HG03432 (cell line): Measurements from ENCODE around the gene GGNBP2.

Experiments used
- ATAC-seq: cut with Tn5 transposase; IDR thresholded peaks from one replicate; pipeline ENCODE4 v1.9.1; 2021; ENCODE audit warnings: mild to moderate bottlenecking, moderate library complexity; ENCODE audit not compliant: unreplicated experiment

GGNBP2 gene

GRCh38 chr17:36550491-36551417 lies 6.0 kb downstream of the GGNBP2 start:
- no peak for ATAC-seq

GRCh38 chr17:36553459-36553858 lies 8.7 kb downstream of the GGNBP2 start:
- ATAC-seq: no peak

DNA sequence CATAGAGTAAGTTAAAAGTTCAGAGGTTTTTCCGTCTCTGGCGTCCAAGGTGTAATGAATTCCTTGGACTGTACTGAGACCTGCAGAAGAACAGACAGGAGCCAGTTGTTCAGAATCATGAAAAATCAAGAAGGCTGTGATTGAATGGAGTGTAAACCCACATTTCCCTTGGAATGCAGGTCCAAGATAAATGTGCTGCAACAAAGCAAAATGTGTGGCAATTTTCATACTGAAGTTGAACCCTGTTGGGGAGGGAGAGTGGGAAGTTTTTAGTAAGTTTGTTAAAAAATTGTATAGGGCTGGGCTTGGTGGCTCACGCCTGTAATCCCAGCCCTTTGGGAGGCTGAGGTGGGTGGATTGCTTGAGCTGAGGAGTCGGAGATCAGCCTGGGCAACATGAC lies 21.4 kb downstream of the GGNBP2 start:
- ATAC-seq: no peak

- no peak for ATAC-seq
These were observed 30.3 kb downstream of the GGNBP2 start for GRCh38 chr17:36575028-36575427.

GRCh38 chr17:36576793-36577192 lies 32.1 kb downstream of the GGNBP2 start:
- ATAC-seq: no peak

GRCh38 chr17:36578671-36579070 lies 34.0 kb downstream of the GGNBP2 start:
- ATAC-seq: no peak

DNA sequence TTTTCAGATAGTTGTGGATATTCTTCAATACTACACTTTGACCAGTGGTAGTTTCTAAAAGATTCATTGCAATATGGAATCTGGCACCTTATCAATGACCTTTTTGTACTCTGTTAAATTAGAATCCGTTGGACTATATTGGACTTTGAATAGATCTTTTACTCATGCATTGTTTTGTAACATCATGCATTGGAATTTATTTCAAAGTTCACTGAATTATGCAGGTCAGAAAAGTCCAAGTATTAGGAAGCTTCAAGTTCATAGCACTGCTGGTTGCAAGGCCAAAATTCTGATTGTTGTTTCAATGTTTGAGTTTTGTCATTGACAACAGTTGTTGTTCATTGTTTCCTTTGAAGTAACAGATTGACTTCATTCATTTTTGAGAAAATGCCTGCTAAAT lies 39.1 kb downstream of the GGNBP2 start:
- ATAC-seq: no peak

DNA sequence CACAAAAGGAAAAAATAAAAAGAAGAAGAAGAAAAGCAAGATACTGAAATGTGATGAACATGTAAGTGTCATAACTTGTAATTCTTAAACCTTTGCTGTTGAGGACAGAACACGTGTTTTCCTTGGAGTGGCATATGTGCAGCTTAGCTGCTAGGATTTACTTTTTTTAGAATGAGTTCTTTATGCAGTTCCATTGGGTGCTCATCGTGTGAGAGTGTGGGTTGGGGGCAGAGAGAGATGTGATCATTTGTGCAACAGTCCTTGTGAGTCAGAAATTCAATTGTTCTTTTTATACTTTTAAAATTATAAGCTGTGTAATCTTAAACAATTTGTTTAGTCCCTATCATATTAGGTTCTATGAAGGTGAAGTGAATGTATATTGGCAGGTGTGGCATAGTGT lies 41.4 kb downstream of the GGNBP2 start:
- no peak for ATAC-seq

DNA sequence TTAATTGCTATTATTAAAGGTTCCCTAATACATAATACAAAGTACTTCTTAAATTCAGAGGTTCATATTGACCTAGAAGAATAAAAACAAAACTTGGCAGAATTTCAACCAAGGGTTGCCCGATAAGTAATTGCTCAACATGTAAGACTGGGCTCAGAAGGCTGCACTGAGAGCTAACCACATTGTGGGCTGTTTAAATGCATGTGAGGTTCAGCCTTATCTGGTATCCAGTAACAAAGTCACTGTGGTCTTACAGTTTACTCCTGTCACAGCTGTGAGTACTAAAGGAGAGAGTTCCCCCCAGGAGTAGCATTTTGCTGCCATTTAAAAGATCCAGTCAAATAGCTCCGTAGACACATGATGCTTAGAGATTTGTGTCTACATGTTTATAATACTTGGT lies 45.4 kb downstream of the GGNBP2 start:
- no peak for ATAC-seq

GRCh38 chr17:36591434-36592315 lies 47.0 kb downstream of the GGNBP2 start, which contains the start of gene DHRS11:
Gene DHRS11, plus strand, starts transcription at chr17:36591879. Its CDS starts 131 bp downstream, at chr17:36592010.
- peak; percentile 80 for ATAC-seq

DNA sequence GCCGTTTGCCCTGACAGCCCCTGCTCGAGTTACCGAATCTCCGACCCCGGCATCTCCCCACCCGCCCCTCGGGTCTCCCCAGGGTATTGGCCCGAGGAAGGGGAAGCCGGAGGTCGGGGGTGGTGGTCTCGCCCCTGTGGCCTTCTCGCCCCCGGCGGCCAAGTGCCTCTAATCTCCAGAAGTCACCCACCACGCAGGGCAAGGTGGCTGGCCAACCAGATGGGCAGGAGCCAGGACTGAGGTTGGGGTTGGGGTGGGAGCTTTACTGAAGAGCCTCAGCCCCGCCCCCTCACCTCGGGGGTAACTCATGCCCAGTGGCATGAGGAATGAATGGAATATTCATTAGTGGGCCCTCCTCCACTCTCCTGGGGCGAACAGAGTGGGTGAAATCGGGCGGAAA lies 47.6 kb downstream of the GGNBP2 start:
- ATAC-seq: no peak

DNA sequence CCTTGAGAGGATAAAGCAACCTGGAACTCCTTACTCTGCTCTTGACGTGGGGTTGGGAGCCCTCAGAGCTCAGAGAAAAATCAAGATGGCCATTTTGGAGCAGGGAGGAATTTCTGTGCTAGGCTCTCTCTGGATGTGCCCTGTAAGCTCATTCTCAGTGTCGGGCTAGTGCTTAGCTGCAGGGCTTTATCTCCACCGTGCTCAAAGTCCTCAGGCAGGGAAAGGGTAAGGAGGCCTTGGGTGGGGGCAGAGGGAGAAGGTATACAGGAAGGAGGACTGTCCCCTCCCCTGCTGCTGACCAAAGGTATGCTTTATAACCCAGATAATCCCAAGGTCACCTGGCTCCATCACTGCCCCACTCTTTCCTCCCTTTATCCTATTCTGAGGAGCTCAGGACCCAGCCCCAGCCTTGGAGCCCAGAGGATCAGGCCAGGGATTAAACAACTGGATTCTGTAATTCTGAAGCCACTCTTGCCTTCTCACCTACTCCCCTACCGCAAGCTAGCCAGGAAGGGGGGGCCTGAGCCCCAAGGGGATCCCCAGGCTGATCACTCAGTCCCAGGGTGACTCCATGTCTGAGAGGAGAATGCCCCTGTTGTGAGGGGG lies 48.1 kb downstream of the GGNBP2 start:
- no peak for ATAC-seq

DNA sequence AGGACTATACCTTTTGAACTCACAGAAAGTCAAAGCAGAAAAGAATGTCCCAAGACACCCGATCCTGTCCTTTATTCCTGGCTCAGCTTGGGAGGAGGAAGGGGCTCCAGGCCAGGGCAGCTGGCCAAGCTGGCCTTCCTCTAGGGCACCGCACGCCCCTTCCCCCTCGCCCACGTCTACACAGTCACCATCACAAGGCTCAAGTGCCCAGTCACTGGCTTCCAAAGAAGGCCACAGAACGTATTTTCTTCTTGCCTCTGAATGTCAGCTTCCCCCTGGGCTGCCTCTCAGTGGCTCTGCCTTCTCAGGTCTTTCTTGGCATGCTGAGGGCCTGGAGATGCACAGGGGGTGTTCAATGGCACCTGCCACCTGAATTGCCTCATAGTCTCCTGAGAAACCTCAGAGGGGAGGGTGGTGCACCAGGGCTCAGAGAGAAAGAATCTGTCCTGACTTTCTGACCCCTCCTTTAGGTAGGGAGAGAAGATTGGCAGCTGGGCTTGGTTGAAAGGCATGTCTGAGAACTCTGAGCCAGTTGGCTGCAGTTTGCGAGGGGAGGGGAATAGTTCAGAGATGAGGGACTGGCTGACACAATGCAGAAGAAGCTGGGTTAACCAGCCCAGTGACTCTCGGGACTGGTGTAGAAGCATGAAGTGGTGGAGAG lies 49.1 kb downstream of the GGNBP2 start:
- no peak for ATAC-seq

GRCh38 chr17:36594626-36595401 lies 50.1 kb downstream of the GGNBP2 start:
- ATAC-seq: no peak

- ATAC-seq: no peak
These were observed 52.5 kb downstream of the GGNBP2 start for GRCh38 chr17:36597226-36597625.

DNA sequence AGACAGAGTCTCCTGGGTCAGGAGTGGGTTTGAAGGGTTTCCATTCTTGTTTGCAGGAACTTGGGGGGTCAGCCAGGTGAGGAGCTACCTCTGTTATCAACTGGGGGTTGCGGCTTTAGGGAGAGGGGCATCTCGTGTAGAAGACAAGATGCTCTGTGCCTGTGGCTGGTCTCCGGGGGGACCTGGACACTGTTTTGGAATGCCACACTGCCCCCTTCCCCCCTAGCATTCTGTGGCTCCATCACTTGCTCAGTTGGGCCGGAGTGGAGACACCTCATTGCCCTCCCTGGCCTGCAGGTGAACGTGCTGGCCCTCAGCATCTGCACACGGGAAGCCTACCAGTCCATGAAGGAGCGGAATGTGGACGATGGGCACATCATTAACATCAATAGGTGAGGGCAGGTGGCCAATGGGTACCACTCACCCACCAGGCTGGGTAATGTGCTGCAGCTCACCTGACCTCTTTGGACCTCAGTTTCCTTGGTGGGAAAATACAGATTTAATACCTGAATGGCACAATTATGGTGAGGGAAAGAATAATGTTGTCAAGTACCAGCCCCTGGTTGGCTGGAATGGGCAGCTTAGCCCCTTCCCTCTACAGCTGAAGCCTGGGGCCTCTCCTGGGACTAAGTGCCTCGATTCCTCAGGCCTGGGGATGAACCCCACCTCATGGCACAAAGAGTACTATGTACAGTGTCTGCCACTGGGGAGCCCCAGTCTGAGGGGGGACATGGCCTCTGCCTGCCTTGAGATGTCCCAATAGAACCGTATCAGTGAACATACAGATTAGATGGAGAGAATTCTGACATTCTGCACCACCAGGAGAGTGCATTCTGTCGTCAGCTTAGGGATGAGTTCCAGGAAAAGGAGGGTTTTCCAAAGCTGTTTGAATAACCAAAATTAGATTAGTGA lies 53.4 kb downstream of the GGNBP2 start:
- ATAC-seq: no peak

GRCh38 chr17:36598951-36599401 lies 54.3 kb downstream of the GGNBP2 start:
- no peak for ATAC-seq

DNA sequence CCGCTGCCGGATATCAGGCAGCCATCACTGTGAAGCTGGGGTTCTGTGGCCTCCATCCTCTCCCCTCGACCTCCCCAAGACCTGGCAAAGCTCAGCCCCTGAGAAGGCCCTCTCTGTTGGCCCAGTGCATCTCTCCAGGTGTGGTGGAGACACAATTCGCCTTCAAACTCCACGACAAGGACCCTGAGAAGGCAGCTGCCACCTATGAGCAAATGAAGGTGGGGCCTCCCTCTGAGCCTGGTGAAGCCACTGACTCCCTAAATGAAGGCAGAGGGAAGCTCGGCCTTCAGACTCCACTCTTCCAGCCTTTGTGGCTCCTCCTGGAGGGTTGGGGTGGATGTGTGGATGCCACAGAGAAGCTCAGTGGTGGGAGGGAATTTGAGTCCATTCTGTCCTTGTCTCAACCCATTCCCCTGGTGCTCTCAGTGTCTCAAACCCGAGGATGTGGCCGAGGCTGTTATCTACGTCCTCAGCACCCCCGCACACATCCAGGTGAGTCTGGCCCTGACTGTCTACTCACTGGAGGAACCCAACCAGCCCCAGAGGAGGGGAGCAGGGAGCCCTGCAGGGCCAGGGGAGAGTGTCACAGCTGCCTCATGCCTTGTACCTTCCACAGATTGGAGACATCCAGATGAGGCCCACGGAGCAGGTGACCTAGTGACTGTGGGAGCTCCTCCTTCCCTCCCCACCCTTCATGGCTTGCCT lies 55.0 kb downstream of the GGNBP2 start:
- ATAC-seq: no peak
